ENCODE data around the gene PKD1.
A peak's percentile ranks its signal among the peaks of the same experiment; 100 is the strongest.
"Not testable (repeated sequence)": the region's sequence is repeated elsewhere in the genome, so short reads cannot be mapped to it uniquely, and the experiment has no call there.

PKD1 gene

DNA sequence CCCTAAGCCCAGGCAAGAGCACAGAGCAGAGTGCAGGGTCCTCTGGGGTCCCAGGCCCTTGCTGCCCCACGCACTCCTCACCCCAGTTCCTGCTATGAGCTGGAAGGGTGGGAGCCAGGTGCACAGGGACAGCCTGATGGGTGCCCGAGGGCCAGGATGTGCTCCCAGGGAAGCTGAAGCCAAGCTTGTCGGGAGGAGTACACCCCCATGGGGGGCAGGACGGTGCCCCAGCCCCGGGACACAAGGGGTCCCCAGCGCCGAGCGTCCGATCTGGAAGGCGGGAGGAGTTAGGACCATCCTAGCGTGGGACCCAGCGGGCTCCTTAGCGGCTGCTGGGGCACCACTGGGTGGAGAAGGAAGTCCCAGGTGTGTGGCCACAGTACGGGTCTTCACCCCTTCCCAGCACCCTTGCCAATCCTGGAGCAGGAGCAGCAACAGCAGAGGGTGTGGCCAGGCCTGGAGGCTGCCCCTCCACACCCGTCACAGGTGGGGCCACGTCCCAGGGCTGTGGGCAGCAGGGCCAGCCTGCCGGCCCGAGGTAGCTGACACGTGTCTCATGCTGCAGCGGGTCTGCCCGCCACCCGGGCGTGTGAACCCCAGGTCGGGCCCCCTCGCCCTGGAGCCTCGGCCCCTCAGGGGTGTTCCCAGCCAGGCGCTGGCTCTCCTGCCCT, 11.9 kb downstream of the PKD1 start:
- peak overlapping the region; percentile 32 for H3K4me3 ChIP-seq (ENCODE audit: low read length)
- H3K4me1 ChIP-seq (ENCODE audit: control insufficient read depth, insufficient read depth, low read length), result peaks cover 40% of the 10 kb centered on the region
- not testable (repeated sequence) for H3K36me3 ChIP-seq (ENCODE audit: control insufficient read depth, insufficient read depth, low read length); H3K27me3 ChIP-seq (ENCODE audit: control insufficient read depth, insufficient read depth, low read length); H3K9ac ChIP-seq (ENCODE audit: low read length)
- H3K27ac ChIP-seq (ENCODE audit: low read depth, low read length), result peak overlapping the region; percentile 98

DNA sequence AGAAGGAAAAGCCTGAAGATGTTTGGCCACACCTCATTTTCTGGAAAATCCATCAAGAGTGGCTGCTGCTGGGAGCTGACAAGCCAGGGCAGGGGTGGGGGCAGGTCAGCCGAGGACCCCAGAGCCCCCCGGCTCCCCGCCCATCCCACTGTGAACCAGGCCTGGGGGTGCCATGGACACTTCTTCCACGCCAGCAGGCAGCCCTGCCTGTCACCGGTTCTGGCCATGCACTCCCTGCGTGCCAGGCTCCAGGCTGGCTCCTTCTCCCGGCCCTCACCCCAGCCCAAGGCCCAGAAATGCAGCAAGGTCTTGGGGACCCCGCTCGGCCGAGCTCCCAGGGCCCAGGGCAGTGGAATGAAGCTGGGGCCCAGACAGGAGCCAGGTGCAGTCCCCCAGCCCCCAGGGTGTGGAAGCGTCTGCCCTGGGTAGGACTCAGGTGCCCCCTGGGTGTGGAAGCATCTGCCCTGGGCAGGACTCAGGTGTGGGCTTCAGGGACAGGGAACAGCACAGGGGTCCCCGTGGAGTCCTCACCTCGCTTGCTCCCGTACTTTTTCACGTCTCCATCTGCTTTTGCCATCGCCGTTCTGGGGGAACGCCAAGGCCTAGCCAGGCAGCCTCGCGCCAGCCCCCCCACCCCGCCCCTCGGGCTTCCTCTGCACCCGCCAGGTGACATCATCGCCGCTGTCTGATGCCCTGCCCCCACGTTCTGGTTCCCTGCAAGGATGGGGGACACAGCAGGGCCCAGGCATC, 12.6 kb downstream of the PKD1 start:
- peak overlapping the region; percentile 32 for H3K4me3 ChIP-seq (ENCODE audit: low read length)
- not testable (repeated sequence) for H3K9ac ChIP-seq (ENCODE audit: low read length); H3K27me3 ChIP-seq (ENCODE audit: control insufficient read depth, insufficient read depth, low read length); H3K36me3 ChIP-seq (ENCODE audit: control insufficient read depth, insufficient read depth, low read length)
- peak overlapping the region; percentile 98 for H3K27ac ChIP-seq (ENCODE audit: low read depth, low read length)
- peaks cover 40% of the 10 kb centered on the region for H3K4me1 ChIP-seq (ENCODE audit: control insufficient read depth, insufficient read depth, low read length)

GRCh38 chr16:2122429-2122828, 13.3 kb downstream of the PKD1 start:
- H3K27ac ChIP-seq (ENCODE audit: low read depth, low read length), result peak overlapping the region; percentile 98
- H3K4me3 ChIP-seq (ENCODE audit: low read length), result peak overlapping the region; percentile 44
- no peaks in the 10 kb centered on the region for H3K36me3 ChIP-seq (ENCODE audit: control insufficient read depth, insufficient read depth, low read length)
- H3K9ac ChIP-seq (ENCODE audit: low read length), result no peak overlapping the region
- peaks cover 40% of the 10 kb centered on the region for H3K4me1 ChIP-seq (ENCODE audit: control insufficient read depth, insufficient read depth, low read length)
- no peaks in the 10 kb centered on the region for H3K27me3 ChIP-seq (ENCODE audit: control insufficient read depth, insufficient read depth, low read length)

- Histone ChIP-seq H3K9ac (ENCODE audit: low read length) (no peak overlapping the region), H3K4me3 (ENCODE audit: low read length) (peak overlapping the region; percentile 27), H3K4me1 (ENCODE audit: control insufficient read depth, insufficient read depth, low read length) (peaks cover 35% of the 10 kb centered on the region), H3K36me3 (ENCODE audit: control insufficient read depth, insufficient read depth, low read length) (no peaks in the 10 kb centered on the region), H3K27me3 (ENCODE audit: control insufficient read depth, insufficient read depth, low read length) (no peaks in the 10 kb centered on the region), H3K27ac (ENCODE audit: low read depth, low read length) (peak overlapping the region; percentile 98)
Measured at GRCh38 chr16:2121853-2122252, 13.8 kb downstream of the PKD1 start.

DNA sequence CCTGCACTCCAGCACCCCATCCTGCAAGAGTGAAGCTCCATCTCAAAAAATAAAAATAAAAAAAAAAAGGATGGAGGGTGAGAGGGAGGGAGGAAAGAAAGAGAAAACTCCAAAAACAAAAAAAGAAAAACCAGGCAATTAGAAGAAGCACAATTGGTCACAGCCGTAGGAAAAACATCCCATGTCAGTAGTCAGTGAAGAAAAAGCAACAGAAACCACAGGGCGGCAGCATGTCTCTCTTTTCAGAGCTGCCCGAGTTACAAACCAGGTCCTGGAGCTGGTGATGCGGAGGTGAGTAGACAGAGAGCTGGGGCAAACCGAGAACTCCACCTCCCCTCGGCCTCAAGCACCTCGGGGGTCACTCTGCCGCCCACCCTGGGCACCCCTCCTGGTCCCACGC, 14.4 kb downstream of the PKD1 start:
- H3K9ac ChIP-seq (ENCODE audit: low read length); H3K27me3 ChIP-seq (ENCODE audit: control insufficient read depth, insufficient read depth, low read length); H3K36me3 ChIP-seq (ENCODE audit: control insufficient read depth, insufficient read depth, low read length): not testable (repeated sequence)
- peaks cover 30% of the 10 kb centered on the region for H3K4me1 ChIP-seq (ENCODE audit: control insufficient read depth, insufficient read depth, low read length)
- H3K4me3 ChIP-seq (ENCODE audit: low read length), result peak overlapping the region; percentile 27
- H3K27ac ChIP-seq (ENCODE audit: low read depth, low read length), result peak overlapping the region; percentile 98

- H3K4me1 ChIP-seq (ENCODE audit: control insufficient read depth, insufficient read depth, low read length), result peaks cover 12% of the 10 kb centered on the region
- not testable (repeated sequence) for H3K27ac ChIP-seq (ENCODE audit: low read depth, low read length); H3K27me3 ChIP-seq (ENCODE audit: control insufficient read depth, insufficient read depth, low read length); H3K4me3 ChIP-seq (ENCODE audit: low read length); H3K36me3 ChIP-seq (ENCODE audit: control insufficient read depth, insufficient read depth, low read length); H3K9ac ChIP-seq (ENCODE audit: low read length)
Measured at GRCh38 chr16:2117960-2118722, 17.6 kb downstream of the PKD1 start.

DNA sequence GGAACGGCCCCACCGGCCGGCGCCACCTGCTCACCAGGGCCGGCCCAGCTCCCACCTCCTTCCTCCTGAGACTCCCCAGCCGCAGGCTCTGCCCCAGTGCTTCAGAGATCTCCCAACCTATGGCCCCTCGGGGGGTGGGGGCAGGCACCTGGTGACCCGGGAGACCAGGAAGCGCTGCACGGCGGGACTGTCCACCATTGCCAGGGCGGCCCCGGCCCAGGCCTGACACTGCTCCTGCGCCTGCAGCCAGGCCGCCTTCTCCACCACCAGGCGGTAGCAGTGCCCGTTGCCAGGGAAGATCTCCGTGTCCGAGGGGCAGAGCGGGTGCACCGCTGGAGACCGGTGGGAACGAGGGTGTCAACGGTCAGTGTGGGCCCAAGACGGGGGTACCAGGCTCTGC, 18.4 kb downstream of the PKD1 start:
- H3K36me3 ChIP-seq (ENCODE audit: control insufficient read depth, insufficient read depth, low read length); H3K4me3 ChIP-seq (ENCODE audit: low read length); H3K27me3 ChIP-seq (ENCODE audit: control insufficient read depth, insufficient read depth, low read length); H3K9ac ChIP-seq (ENCODE audit: low read length); H3K4me1 ChIP-seq (ENCODE audit: control insufficient read depth, insufficient read depth, low read length); H3K27ac ChIP-seq (ENCODE audit: low read depth, low read length): not testable (repeated sequence)

GRCh38 chr16:2116428-2116827, 19.3 kb downstream of the PKD1 start:
- H3K36me3 ChIP-seq (ENCODE audit: control insufficient read depth, insufficient read depth, low read length); H3K27me3 ChIP-seq (ENCODE audit: control insufficient read depth, insufficient read depth, low read length); H3K4me1 ChIP-seq (ENCODE audit: control insufficient read depth, insufficient read depth, low read length); H3K4me3 ChIP-seq (ENCODE audit: low read length); H3K9ac ChIP-seq (ENCODE audit: low read length); H3K27ac ChIP-seq (ENCODE audit: low read depth, low read length): not testable (repeated sequence)

GRCh38 chr16:2115591-2115973, 20.1 kb downstream of the PKD1 start:
- peaks cover 3% of the 10 kb centered on the region for H3K36me3 ChIP-seq (ENCODE audit: control insufficient read depth, insufficient read depth, low read length)
- no peak overlapping the region for H3K27ac ChIP-seq (ENCODE audit: low read depth, low read length)
- no peaks in the 10 kb centered on the region for H3K4me1 ChIP-seq (ENCODE audit: control insufficient read depth, insufficient read depth, low read length)
- no peak overlapping the region for H3K4me3 ChIP-seq (ENCODE audit: low read length)
- H3K27me3 ChIP-seq (ENCODE audit: control insufficient read depth, insufficient read depth, low read length), result no peaks in the 10 kb centered on the region
- H3K9ac ChIP-seq (ENCODE audit: low read length), result no peak overlapping the region

DNA sequence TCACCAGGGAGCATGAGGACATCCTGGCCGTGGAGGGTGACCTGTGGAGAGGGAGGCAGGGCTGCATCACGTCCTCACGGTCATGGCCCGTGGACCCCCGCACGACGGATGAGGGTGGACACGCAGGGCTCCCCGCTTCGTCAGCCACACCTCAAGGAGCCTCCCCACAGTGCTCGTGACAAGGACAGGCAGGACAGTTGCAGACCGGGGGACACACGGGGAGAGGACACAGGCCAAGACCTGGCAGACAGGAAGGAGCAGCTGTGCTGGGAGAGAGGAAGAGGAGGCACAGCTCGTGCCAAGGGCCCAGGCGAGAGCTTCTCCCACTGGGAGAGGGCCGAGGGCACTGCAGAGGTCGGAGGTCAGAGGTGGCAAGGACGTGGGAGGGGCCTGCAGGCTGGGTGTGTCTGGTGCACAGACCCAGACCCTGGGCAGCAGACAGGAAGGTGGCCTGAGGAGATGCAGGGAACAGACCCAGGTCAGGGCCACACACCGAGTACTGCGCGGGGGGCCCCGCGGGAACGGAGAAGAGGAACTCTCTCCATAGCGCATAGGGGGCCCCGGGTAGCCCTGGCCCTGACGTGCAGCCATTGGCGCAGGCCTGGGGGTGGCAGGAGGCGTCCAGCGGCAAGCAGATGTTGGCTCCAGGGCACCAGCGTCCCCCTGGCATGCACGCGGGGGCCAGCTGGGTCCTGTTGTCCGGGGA, 20.7 kb downstream of the PKD1 start:
- H3K27ac ChIP-seq (ENCODE audit: low read depth, low read length); H3K36me3 ChIP-seq (ENCODE audit: control insufficient read depth, insufficient read depth, low read length): not testable (repeated sequence)

DNA sequence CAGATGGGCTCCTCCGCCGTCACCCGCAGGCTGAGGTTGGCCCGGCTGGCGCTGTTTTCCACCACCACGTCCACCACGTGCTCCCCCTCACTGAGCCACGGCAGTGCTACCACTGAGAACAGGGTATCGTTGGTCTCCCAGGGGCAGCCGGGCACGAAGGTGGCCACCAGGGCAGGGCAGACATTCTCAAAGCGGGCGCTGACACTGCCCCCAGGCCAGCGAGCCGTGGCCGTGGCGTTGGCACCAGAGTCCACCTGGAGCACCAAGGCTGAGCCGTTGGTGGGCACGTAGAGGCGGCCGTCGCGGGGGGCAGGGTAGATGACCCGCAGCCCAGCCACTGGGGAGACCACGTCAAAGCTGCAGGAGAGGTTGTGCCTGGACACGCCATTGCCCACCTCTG, 21.5 kb downstream of the PKD1 start:
- H3K4me1 ChIP-seq (ENCODE audit: control insufficient read depth, insufficient read depth, low read length); H3K9ac ChIP-seq (ENCODE audit: low read length); H3K36me3 ChIP-seq (ENCODE audit: control insufficient read depth, insufficient read depth, low read length); H3K27ac ChIP-seq (ENCODE audit: low read depth, low read length); H3K4me3 ChIP-seq (ENCODE audit: low read length); H3K27me3 ChIP-seq (ENCODE audit: control insufficient read depth, insufficient read depth, low read length): not testable (repeated sequence)

More for the DNA sequence above, 20.7 kb downstream of the PKD1 start:
- not testable (repeated sequence) for H3K27me3 ChIP-seq (ENCODE audit: control insufficient read depth, insufficient read depth, low read length); H3K9ac ChIP-seq (ENCODE audit: low read length); H3K4me3 ChIP-seq (ENCODE audit: low read length); H3K4me1 ChIP-seq (ENCODE audit: control insufficient read depth, insufficient read depth, low read length)

DNA sequence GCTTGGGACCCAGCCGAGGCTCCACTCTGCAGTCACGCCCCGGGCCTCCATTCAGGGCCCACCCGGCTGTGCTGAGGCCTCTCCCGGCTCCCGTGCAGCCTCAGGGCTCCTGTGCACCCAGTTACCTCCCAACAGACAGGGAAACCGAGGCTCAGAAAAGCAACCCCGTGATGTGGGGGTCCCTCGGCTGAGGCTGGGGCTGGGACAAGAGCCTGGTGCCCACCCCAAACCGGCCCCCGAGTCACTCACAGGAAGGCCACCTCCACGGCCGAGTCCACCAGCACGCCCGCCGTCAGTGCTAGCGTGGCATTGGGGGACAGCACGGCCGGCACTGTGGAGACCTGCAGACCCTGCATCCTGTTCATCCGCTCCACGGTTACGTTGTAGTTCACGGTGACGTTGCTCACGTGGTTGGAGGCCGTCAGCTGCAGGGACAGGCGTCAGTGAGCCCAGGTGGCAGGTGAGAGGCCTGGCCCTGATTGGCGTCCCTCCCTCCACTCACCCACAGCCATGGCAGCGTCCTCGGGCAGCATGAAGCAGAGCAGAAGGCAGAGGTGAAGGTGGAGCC, 23.1 kb downstream of the PKD1 start:
- H3K9ac ChIP-seq (ENCODE audit: low read length); H3K4me1 ChIP-seq (ENCODE audit: control insufficient read depth, insufficient read depth, low read length); H3K36me3 ChIP-seq (ENCODE audit: control insufficient read depth, insufficient read depth, low read length): not testable (repeated sequence)

More for the DNA sequence above, 23.1 kb downstream of the PKD1 start:
- not testable (repeated sequence) for H3K27me3 ChIP-seq (ENCODE audit: control insufficient read depth, insufficient read depth, low read length); H3K4me3 ChIP-seq (ENCODE audit: low read length); H3K27ac ChIP-seq (ENCODE audit: low read depth, low read length)

Data from rectal smooth muscle tissue (tissue), 1 donor.